Measurements from ENCODE around the gene BCKDHB.
"Not testable (repeated sequence)": the region's sequence is repeated elsewhere in the genome, so short reads cannot be mapped to it uniquely, and the experiment has no call there.

The BCKDHB gene

GRCh38 chr6:80256691-80257090 is 150.2 kb downstream of the BCKDHB start:
- no peak for DNase-seq (ENCODE audit: low read depth in 2 of 2)

GRCh38 chr6:80259118-80259517 is 152.6 kb downstream of the BCKDHB start:
- DNase-seq (ENCODE audit: low read depth in 2 of 2), result no peak

GRCh38 chr6:80263585-80263984 is 157.1 kb downstream of the BCKDHB start:
- no peak for DNase-seq (ENCODE audit: low read depth in 2 of 2)

GRCh38 chr6:80268865-80269730 is 162.6 kb downstream of the BCKDHB start:
- no peak for DNase-seq (ENCODE audit: low read depth in 2 of 2)

GRCh38 chr6:80271074-80271473 is 164.6 kb downstream of the BCKDHB start:
- no peak for DNase-seq (ENCODE audit: low read depth in 2 of 2)

- no peak for DNase-seq (ENCODE audit: low read depth in 2 of 2)
Measured at GRCh38 chr6:80272988-80273387, 166.5 kb downstream of the BCKDHB start.

- DNase-seq (ENCODE audit: low read depth in 2 of 2), result no peak
Measured at GRCh38 chr6:80276861-80277260, 170.4 kb downstream of the BCKDHB start.

- no peak for DNase-seq (ENCODE audit: low read depth in 2 of 2)
Measured at GRCh38 chr6:80277501-80277900, 171.0 kb downstream of the BCKDHB start.

- no peak for DNase-seq (ENCODE audit: low read depth in 2 of 2)
Measured at GRCh38 chr6:80280262-80281010, 174.0 kb downstream of the BCKDHB start.

GRCh38 chr6:80282913-80283554 is 176.6 kb downstream of the BCKDHB start:
- no peak for DNase-seq (ENCODE audit: low read depth in 2 of 2)

- DNase-seq (ENCODE audit: low read depth in 2 of 2), result no peak
Measured at GRCh38 chr6:80287112-80287511, 180.6 kb downstream of the BCKDHB start.

GRCh38 chr6:80287607-80288006 is 181.1 kb downstream of the BCKDHB start:
- no peak for DNase-seq (ENCODE audit: low read depth in 2 of 2)

GRCh38 chr6:80289727-80290126 is 183.3 kb downstream of the BCKDHB start:
- DNase-seq (ENCODE audit: low read depth in 2 of 2), result no peak

- DNase-seq (ENCODE audit: low read depth in 2 of 2), result not testable (repeated sequence)
Measured at GRCh38 chr6:80294531-80294930, 188.1 kb downstream of the BCKDHB start.

GRCh38 chr6:80302716-80303115 is 196.2 kb downstream of the BCKDHB start:
- DNase-seq (ENCODE audit: low read depth in 2 of 2), result no peak

GRCh38 chr6:80304014-80304413 is 197.5 kb downstream of the BCKDHB start:
- DNase-seq (ENCODE audit: low read depth in 2 of 2), result no peak

- no peak for DNase-seq (ENCODE audit: low read depth in 2 of 2)
Measured at GRCh38 chr6:80314531-80314930, 208.1 kb downstream of the BCKDHB start.

GRCh38 chr6:80316686-80317231 is 210.3 kb downstream of the BCKDHB start:
- peak; percentile 48 to 54 for DNase-seq (ENCODE audit: low read depth in 2 of 2)

GRCh38 chr6:80319196-80319595 is 212.7 kb downstream of the BCKDHB start:
- DNase-seq (ENCODE audit: low read depth in 2 of 2), result peak; percentile 72 to 76

- no peak for DNase-seq (ENCODE audit: low read depth in 2 of 2)
Measured at GRCh38 chr6:80321011-80321410, 214.5 kb downstream of the BCKDHB start.

GRCh38 chr6:80325742-80326141 is 219.3 kb downstream of the BCKDHB start:
- no peak for DNase-seq (ENCODE audit: low read depth in 2 of 2)

GRCh38 chr6:80328652-80329051 is 222.2 kb downstream of the BCKDHB start:
- no peak for DNase-seq (ENCODE audit: low read depth in 2 of 2)

All from fibroblast of skin of left quadriceps (primary cell).